ENCODE results near the gene SMURF2.

DNA sequence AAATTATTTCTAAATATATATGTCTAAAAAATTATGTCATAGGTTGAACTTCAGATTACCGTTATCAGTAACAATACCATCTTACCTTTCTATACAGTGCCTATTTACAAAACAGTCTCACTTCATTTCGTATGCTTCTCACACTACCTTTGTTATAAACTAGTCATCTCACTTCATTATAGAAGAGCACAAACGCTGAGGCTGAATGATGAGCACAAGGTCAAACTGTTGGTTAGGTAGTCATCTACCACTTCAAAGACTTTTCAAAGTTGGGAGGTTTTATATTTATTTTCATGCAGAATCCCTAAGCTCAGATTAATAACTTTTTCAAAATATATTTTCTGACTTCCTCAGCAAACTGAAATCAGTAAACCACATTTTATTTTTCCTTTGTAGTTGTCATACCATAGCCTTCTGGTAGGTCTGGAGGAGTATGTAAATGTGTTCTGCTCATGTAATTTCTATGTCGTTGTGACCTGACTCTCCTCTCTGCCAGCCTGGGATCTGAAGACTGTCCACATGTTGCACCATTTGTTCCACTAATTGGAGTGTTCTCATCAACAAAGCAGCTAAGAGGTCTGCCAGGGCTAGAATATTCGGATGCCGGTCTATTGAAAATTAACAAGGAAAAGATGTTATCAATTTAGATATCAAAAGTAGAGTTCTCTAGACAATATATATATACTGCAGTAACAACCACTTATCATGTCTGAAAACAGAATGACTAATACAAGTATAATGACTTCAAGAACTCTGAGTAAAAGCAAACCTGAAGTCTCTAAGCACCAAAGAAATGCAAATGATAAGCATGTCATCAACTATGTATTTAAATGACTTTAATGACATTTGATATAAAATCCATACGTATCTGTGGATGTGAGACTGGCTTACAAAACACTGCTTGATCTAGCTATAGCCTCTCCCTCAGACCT is 81.5 kb downstream of the SMURF2 start:
- TF ChIP-seq, protein P1, sequence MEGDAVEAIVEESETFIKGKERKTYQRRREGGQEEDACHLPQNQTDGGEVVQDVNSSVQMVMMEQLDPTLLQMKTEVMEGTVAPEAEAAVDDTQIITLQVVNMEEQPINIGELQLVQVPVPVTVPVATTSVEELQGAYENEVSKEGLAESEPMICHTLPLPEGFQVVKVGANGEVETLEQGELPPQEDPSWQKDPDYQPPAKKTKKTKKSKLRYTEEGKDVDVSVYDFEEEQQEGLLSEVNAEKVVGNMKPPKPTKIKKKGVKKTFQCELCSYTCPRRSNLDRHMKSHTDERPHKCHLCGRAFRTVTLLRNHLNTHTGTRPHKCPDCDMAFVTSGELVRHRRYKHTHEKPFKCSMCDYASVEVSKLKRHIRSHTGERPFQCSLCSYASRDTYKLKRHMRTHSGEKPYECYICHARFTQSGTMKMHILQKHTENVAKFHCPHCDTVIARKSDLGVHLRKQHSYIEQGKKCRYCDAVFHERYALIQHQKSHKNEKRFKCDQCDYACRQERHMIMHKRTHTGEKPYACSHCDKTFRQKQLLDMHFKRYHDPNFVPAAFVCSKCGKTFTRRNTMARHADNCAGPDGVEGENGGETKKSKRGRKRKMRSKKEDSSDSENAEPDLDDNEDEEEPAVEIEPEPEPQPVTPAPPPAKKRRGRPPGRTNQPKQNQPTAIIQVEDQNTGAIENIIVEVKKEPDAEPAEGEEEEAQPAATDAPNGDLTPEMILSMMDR (IDR thresholded peaks at IDR 0.05) = no peak
- TF ChIP-seq POLR2A (IDR thresholded peaks at IDR 0.05; ENCODE audit: low read depth) (no peak), POLR2AphosphoS5 (IDR thresholded peaks at IDR 0.05) (no peak)

All from esophagus muscularis mucosa (tissue), 3 donors.